Limb (tissue), 2 donors: ENCODE results near the gene GRAP2.
"Not testable (repeated sequence)": the region's sequence is repeated elsewhere in the genome, so short reads cannot be mapped to it uniquely, and the experiment has no call there.

ENCODE experiments used
- DNase-seq, 2 donors: peaks; one replicate each; pipeline ENCODE4 v3.0.0-alpha.2; 2016; ENCODE audit errors: extremely low spot score in 2 of 2

GRAP2 gene

GRCh38 chr22:39900306-39901227 is at the start of gene GRAP2:
GRAP2 (plus strand) TSS chr22:39901084; CDS start chr22:39947107, 46,023 bp downstream.
- no peak for DNase-seq

- no peak for DNase-seq
Observed at GRCh38 chr22:39851606-39852315, 49.1 kb upstream of the GRAP2 start.

DNA sequence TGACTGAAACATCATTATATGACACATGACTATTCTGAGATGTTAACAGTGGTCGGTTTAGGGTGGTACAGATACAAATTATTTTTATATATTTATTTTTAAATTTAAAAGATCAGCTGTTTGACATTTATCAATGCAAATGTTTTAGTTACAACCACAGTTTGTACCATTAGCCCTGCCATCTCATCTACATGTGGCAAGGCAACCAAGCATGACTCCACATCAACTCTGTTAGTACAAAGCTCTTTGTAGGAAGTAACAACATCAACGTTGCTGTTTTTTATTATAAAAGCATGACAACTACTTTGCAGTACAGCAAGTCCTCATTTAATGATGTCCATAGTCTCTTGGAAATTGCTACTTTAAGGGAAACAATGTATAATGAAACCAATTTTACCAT is 48.1 kb upstream of the GRAP2 start:
- DNase-seq, result no peak

- DNase-seq, result no peak
Observed at GRCh38 chr22:39856588-39856987, 44.3 kb upstream of the GRAP2 start.

DNA sequence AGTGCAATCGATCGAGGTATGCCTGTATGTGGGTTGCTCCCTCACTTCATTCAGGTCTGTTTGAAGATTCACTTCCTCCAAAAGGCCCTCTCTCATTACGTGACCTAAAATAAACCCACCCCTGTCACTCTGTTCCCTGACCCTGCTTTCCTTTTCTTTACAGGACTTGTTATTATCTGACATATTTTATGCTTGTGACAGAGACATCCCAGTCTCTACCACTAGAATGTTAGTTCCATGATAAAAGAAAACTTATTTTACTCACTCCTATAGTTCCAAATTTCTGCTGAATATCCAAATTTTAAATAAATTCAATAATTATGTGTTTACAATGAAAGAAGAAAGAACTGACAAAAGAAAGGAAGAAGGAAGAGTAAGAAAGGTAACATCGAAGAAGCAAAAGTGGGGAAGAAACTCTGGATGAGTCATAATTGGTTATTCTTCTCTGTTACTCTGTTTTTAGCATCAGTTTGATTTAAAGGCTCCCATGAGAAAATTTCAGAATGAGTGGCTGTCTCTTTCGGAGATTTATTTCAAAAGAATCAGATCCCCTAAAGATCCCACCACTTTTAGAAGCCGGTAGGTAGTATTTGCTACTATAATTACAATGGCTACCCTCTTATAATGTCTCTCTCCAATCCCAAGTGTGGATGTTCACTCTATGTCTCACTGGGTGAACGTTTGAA is 40.8 kb upstream of the GRAP2 start:
- no peak for DNase-seq

- no peak for DNase-seq
Observed at GRCh38 chr22:39868741-39869140, 32.1 kb upstream of the GRAP2 start.

DNA sequence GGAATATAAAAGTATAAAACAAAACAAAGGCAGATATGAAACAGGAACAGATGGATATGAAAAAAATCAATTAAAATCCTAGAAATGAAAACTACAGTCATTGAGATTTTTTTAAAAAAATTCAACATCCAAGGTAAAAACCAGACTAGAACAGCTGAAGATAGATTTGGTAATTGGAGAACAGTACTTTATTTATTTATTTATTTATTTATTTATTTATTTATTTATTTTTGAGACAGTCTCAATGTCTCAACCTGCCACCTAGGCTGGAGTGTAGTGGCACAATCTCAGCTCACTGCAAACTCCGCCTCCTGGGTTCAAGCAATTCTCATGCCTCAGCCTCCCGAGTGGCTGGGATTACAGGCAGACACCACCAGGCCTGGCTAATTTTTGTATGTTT is 31.1 kb upstream of the GRAP2 start:
- DNase-seq, result not testable (repeated sequence)

GRCh38 chr22:39871008-39871798 is 29.7 kb upstream of the GRAP2 start:
- no peak for DNase-seq

- DNase-seq, result no peak
Observed at GRCh38 chr22:39872548-39872947, 28.3 kb upstream of the GRAP2 start.

GRCh38 chr22:39873965-39874364 is 26.9 kb upstream of the GRAP2 start:
- DNase-seq, result no peak

GRCh38 chr22:39875176-39875885 is 25.6 kb upstream of the GRAP2 start:
- DNase-seq, result not testable (repeated sequence)

DNA sequence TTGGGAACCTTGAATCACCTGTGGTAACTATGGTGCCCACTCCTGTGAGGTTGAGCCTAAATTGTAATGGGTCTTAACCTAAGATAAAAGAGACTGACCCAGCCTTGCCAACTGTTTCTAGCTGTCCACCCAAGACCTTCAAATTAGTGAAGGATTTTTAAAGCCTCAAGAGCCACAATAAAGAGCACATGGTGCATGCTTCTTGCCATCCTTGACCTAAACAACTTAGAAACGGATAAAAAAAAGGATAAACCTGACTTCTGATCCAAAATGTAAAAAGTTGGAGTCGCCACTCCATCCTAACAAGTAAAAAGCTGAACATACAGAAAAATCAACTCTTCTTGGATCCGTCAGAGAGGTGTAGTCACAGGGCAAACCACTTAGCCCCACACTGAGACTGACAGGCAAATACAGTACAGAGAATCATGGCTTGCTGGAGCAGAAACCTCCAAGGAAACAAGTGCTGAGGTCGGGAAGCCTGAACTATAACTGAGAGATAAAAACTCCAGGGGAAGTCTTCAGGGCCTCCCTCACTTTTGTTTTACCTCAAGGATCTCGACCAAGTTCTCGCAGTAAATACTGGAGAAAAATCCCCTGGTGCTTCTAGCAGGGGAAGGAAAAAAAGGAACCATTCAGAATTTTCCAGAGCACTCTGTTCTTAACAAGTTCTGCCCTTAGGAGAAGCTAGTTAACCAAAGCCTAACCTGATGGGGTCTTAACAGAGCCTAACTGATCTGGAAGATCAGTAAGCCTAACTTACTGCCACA is 23.6 kb upstream of the GRAP2 start:
- DNase-seq, result no peak

- no peak for DNase-seq
Observed at GRCh38 chr22:39880722-39881121, 20.2 kb upstream of the GRAP2 start.

- no peak for DNase-seq
Observed at GRCh38 chr22:39883057-39883456, 17.8 kb upstream of the GRAP2 start.

GRCh38 chr22:39889924-39890323 is 11.0 kb upstream of the GRAP2 start:
- not testable (repeated sequence) for DNase-seq

- DNase-seq, result no peak
Observed at GRCh38 chr22:39893526-39893925, 7.4 kb upstream of the GRAP2 start, which contains the start of gene ENTHD1. ENTHD1 (minus strand) TSS chr22:39893760; CDS start chr22:39887748, 6,012 bp downstream.

- DNase-seq, result no peak
Observed at GRCh38 chr22:39894554-39895092, 6.3 kb upstream of the GRAP2 start.

GRCh38 chr22:39895682-39896081 is 5.2 kb upstream of the GRAP2 start:
- no peak for DNase-seq

- no peak for DNase-seq
Observed at GRCh38 chr22:39896313-39896996, 4.4 kb upstream of the GRAP2 start.
